Epithelial cell of esophagus (primary cell): ENCODE measurements around the gene UPF2.

Experiments used
- DNase-seq: peaks from one replicate; pipeline ENCODE4 v3.0.0; 2010; ENCODE audit warnings: low read depth
- H3K4me3 ChIP-seq: 2 replicates; pipeline ENCODE4 v1.5.1; 2011; ENCODE audit warnings: mild to moderate bottlenecking, low read length, control low read depth
- CTCF ChIP-seq: IDR thresholded peaks from 2 replicates; pipeline ENCODE4 v1.5.1; 2011; ENCODE audit warnings: low read depth, mild to moderate bottlenecking, low read length, control low read depth, inconsistent platforms; ENCODE audit not compliant: insufficient read depth; ENCODE audit errors: missing control alignments

Gene UPF2

GRCh38 chr10:11901036-11901301 lies 141.6 kb downstream of the UPF2 start:
- H3K4me3 ChIP-seq = no peak overlapping the region
- DNase-seq = no peak
- TF ChIP-seq CTCF = no peak

- TF ChIP-seq CTCF = no peak
- DNase-seq = no peak
- H3K4me3 ChIP-seq = no peak overlapping the region
These were observed 143.3 kb downstream of the UPF2 start for GRCh38 chr10:11899067-11899876.

- H3K4me3 ChIP-seq = no peak overlapping the region
- no peak for TF ChIP-seq CTCF
- DNase-seq = peak; percentile 89
These were observed 144.1 kb downstream of the UPF2 start for GRCh38 chr10:11898372-11899066.

GRCh38 chr10:11898033-11898371 lies 144.6 kb downstream of the UPF2 start:
- no peak for TF ChIP-seq CTCF
- H3K4me3 ChIP-seq = no peak overlapping the region

GRCh38 chr10:11896549-11897200 lies 145.9 kb downstream of the UPF2 start:
- DNase-seq = no peak
- TF ChIP-seq CTCF = no peak
- no peak overlapping the region for H3K4me3 ChIP-seq

More at GRCh38 chr10:11898033-11898371, 144.6 kb downstream of the UPF2 start:
- DNase-seq = no peak

GRCh38 chr10:11895598-11895997 lies 147.0 kb downstream of the UPF2 start:
- DNase-seq = no peak
- no peak for TF ChIP-seq CTCF
- H3K4me3 ChIP-seq = no peak overlapping the region
